HG03045 (cell line): ENCODE results near the gene TNFRSF11A.

Experiments
- ATAC-seq: cut with Tn5 transposase; IDR thresholded peaks from one replicate; pipeline ENCODE4 v1.9.1; 2021; ENCODE audit warnings: mild to moderate bottlenecking, moderate library complexity; ENCODE audit not compliant: unreplicated experiment

Gene TNFRSF11A

GRCh38 chr18:62341473-62341872, 16.4 kb downstream of the TNFRSF11A start:
- ATAC-seq = no peak

DNA sequence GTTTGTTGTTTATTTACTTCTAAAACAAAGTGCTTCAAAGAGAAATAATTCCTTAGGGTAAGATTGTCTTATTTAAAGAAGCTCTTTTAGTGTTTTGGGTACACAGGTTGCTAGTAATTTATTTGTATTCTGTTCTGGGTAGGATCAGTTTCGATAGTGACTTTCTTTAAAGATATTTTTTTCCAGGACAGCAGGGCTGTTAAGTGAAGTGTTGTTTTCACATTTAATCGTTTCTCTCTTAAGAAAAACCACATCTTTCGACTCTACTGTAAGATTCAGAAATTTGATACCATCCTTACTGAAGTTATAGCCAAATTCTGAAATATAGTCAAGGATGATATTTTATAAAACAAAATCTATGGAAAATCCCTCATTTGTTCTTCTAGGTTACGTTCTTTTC, 17.8 kb downstream of the TNFRSF11A start:
- ATAC-seq = no peak

DNA sequence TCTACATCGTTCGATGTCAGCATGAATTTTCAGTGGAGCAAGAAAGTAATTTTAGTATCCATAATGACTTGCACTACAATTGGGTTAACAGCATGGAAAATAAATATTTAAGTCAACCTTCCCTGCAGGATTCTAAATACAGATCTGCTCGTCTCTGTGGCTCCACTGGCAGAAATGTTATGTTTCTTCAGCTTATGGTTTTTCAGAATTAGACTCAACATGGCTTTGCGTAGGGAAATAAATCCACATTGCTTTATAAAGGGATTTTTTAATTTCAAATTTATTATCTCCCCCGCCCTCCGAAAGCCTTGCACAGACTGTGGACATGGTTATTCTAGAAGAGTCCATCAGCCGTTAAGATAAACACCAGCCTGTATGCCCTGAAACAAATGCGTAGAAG, 18.2 kb downstream of the TNFRSF11A start:
- ATAC-seq = no peak

DNA sequence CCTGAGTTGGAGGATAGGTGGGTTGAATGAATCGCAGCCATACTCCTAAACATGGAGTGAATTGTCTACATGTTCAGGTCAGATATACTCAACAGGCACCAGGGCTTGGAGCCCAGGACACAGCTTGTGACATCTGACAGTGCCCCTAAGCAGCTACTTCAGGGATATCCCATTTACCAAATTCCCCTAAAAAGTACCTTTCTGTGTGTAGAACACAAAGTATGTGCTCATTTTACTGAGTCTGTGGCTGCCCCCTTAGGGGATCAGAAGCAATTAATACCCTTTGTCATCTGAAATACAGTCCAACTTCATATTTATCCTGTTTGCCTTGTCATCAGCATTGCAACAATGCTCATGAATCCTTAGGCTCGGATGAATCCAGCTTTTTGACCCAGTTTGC, 20.8 kb downstream of the TNFRSF11A start:
- no peak for ATAC-seq

DNA sequence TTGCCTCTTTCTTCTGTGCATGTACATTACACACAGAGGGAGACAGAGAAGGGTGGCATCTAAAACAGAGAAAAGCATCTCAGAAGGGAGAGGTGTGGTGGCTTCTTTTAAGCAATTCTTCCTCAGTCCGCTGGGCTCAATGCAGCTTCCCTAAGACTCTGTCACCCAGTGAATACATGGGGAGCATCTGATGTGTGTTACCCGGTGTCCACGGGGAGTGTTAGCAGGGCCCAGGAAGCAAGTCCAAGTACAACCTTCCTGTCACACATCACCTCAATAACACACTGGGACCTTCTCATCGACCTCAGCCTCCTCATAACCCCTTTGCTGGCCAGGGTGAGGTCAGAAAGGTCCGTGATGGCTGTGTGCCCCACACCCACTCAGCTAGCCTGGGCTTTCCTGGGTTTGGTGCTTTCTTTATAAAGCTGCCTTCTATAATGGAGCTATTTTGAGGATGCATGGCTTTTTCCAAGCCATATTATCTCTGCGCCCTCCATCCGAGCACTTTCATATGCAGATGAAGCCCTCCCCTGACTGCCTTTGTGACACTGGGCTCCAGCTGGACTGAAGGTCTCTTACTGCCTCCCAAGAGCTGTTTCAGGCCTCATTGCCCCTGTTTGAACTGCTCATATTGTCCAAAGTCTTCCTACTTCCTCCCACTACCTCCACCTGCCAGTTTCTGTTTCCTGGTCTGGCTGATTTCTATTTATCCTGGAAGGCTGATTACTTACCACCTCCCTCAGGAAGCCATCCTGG, 21.4 kb downstream of the TNFRSF11A start:
- ATAC-seq = no peak

DNA sequence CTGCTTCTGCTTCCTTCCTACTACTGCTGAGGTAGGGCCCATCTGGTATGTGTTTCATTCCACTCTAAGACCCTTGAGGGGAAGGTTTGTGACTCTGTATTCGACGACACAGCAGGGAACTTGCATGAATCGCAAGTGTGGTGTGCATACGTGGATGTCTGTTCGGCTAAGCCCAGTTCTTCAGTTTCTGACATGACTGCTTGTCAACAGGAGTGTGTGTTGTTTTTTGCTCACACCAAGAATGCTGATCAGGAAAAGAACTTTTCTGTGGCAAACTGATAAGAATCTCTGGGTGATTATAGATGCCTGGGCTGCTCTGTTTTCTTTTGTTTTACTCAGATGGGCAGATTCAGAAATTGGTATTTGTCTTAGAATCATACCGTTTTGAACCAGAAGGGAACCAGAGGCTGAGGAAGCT, 22.0 kb downstream of the TNFRSF11A start:
- no peak for ATAC-seq

DNA sequence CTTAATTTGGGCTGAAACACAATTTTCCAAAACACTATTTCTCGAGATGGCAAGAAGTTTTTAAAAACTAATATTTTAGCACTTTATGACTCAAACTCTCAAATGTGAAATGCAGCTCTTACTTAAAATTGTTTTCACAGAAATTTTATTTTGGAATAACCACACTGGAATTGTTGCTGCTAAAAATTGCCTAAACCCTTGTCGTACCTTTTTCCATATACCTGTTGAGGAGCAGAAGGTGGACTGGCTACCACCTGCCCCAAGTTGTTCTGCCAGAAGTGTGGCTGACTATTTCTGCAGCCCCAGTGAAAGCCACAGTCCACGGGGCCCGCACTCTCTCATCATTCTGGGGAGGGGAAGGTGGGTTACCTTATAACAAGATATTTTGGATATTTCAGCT, 23.4 kb downstream of the TNFRSF11A start:
- no peak for ATAC-seq

GRCh38 chr18:62353170-62353569, 28.1 kb downstream of the TNFRSF11A start:
- ATAC-seq = no peak

- no peak for ATAC-seq
These were observed 29.0 kb downstream of the TNFRSF11A start for GRCh38 chr18:62354151-62354550.

DNA sequence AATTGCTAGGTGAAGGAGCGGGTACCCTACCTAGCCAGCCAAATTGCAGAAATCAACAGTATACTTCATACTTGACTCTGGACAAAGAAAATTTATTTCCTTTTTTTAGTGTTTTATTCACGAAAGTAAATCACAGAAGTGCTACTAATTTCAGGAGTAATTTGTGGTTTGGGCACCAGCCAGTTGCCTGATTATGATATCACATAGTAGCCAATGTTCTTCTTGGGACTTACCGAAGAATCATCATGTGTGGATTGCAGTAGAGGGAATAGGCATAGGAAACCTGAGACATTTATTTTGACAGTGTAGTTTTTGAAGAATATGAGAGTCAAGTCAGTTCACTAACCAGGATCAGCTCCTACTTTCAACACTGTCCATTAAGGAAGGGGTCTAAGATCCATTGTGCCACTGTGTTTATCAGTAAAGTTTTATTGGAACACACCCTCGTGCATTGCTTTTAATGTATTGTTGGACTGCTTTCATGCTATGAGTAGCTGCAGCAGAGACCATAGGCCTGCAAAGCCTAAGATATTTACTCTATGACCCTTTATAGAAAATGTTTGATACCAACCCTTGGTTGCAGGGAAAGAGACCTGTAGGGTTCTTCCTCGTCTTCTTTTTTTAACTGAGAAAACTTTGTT, 32.1 kb downstream of the TNFRSF11A start:
- ATAC-seq = no peak

GRCh38 chr18:62360805-62361204, 35.7 kb downstream of the TNFRSF11A start:
- ATAC-seq = no peak

GRCh38 chr18:62361288-62361687, 36.2 kb downstream of the TNFRSF11A start:
- ATAC-seq = no peak

GRCh38 chr18:62364558-62364957, 39.4 kb downstream of the TNFRSF11A start:
- no peak for ATAC-seq

- no peak for ATAC-seq
These were observed 40.3 kb downstream of the TNFRSF11A start for GRCh38 chr18:62365420-62365819.

- ATAC-seq = no peak
These were observed 41.9 kb downstream of the TNFRSF11A start for GRCh38 chr18:62366992-62367391.

DNA sequence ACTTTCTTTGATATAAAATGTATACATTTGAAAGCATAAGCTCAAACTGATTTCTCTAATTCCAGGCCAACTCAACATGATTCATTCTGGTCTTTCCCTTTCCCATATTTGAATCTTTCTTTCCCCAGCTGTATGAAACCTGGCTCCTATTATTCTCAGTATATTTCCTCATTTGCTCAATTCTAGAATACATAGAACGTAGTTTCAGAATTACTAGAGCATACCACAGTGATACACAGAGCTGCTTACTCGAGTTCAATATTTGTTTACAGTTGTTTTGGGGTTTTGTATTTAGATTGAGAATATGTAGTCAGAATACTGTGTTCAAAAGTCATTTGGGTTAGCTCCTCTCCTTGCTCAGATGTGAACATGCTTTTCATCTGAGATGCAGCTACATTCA, 43.0 kb downstream of the TNFRSF11A start:
- ATAC-seq = peak; percentile 64

GRCh38 chr18:62369129-62369644, 44.1 kb downstream of the TNFRSF11A start:
- ATAC-seq = no peak

GRCh38 chr18:62370366-62370765, 45.3 kb downstream of the TNFRSF11A start:
- no peak for ATAC-seq

DNA sequence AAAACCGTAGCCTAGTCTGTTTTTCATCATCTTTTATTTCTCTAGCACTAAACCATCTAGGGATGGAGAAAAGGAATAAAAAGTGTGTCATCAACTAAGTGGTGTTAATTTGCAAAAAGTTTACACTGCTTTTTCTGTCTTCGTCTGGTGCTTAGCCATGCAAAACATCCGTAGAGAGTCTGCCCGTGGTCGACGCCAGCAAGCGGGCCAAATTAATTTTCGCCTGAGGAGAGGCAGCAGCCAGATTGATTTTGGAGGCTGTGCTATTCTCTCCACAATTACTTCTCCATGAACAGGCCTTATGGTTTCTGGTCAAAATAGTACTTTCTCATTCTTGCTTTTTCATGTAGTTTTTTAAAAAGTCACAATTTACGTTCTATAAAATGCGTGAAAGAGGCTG, 46.3 kb downstream of the TNFRSF11A start:
- no peak for ATAC-seq

GRCh38 chr18:62372156-62372555, 47.0 kb downstream of the TNFRSF11A start:
- no peak for ATAC-seq

DNA sequence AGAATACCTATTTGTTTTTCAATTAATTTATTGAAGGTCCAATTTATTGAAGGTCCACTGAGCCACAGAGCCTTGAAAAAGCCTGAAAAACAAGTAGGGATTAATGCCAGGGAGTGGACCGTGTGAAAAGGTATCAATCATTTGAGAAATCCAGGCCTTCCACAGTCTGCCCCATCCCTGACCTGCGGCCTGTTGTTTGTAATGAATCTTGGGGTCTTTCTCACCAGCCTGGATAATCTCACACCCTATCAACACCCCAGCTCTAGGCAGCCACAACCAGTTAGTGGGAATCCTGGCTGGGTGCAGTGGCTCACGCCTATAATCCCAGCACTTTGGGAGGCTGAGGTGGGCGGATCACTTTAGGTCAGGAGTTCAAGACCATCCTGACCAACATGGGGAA, 47.8 kb downstream of the TNFRSF11A start:
- no peak for ATAC-seq

DNA sequence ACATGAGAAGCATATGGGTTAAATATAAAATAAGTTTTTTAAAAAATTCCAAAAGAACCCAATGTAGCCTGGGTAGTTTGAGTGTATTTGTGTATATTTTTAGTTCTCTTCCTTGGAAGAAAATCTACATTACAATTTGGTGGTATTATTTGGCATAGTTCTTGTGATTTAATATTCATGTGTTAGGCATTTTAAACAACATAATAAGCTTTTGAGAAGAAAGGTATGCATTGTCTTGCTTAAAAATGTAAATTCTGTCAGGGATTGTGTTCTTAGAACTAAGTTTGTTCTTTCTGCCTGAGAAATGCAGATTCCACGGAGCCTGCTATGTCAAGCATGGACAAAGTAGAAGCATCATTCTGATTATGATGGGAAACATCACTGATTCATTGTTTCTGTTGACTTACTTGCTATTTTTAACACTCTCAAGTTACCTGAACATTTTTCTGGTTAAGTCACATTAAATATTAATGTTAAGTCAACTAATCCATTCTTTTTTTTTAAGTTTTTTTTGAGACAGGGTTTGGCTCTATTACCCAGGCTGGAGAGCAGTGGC, 49.4 kb downstream of the TNFRSF11A start:
- no peak for ATAC-seq
